ENCODE measurements around the gene NPRL2. TPM values are rescaled to one million over a fixed set of nuclear protein-coding genes. Genes with fewer than 3 reads are reported as not detected.

NPRL2 gene
- total RNA-seq, 1 experiment from 2014 or later = 24.1 TPM

DNA sequence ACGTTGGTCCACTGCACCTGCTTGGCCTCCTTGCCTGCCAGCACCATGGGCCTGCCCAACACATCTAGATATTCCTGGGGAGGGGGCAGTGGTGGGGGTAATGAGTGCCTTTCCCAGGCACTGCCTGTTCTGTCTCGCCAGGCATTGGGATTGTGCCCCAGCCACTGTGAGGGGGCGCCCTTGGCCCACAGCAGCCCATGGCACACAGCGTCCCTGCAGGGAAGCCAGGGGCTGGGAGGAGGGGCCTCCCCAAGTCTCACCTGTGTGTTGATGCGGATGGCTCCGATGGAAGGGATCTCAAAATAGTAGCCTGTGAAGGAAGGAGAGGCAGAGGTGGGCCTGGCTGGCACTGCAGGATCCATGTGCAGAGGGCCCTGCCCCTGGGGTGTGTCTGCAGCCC is 27.4 kb upstream of the NPRL2 start:
- ChIA-PET POLR2A (ENCODE audit: unreplicated experiment) (no interaction called here), CTCF (no interaction called here)
- intact Hi-C loops (cut with micrococcal nuclease; ENCODE audit: unreplicated experiment) = no loop called here
- Histone ChIP-seq H3K4me3 (no peak overlapping the region), H3K79me2 (ENCODE audit: low read depth) (no peaks in the 10 kb centered on the region), H3K9me3 (ENCODE audit: insufficient read depth, low read depth) (no peaks in the 10 kb centered on the region), H3K4me1 (replicated peaks; ENCODE audit: insufficient read depth) (no peaks in the 10 kb centered on the region), H3K4me2 (no peak overlapping the region), H3K27ac (no peak overlapping the region), H3K9me2 (ENCODE audit: insufficient read depth) (no peaks in the 10 kb centered on the region), H3K36me3 (ENCODE audit: low read depth) (no peaks in the 10 kb centered on the region), H4K20me1 (ENCODE audit: insufficient read depth) (no peaks in the 10 kb centered on the region), H2AFZ (no peak overlapping the region), H3F3A (ENCODE audit: insufficient read depth, low read depth) (no peaks in the 10 kb centered on the region), H3K27me3 (ENCODE audit: insufficient read depth, low read depth) (peaks cover 3% of the 10 kb centered on the region; the same call in 1 of the 2 replicates)
- no peak for DNase-seq
- BruUV-seq (replicated peaks) = no TSS peak
- TF ChIP-seq, protein P1, sequence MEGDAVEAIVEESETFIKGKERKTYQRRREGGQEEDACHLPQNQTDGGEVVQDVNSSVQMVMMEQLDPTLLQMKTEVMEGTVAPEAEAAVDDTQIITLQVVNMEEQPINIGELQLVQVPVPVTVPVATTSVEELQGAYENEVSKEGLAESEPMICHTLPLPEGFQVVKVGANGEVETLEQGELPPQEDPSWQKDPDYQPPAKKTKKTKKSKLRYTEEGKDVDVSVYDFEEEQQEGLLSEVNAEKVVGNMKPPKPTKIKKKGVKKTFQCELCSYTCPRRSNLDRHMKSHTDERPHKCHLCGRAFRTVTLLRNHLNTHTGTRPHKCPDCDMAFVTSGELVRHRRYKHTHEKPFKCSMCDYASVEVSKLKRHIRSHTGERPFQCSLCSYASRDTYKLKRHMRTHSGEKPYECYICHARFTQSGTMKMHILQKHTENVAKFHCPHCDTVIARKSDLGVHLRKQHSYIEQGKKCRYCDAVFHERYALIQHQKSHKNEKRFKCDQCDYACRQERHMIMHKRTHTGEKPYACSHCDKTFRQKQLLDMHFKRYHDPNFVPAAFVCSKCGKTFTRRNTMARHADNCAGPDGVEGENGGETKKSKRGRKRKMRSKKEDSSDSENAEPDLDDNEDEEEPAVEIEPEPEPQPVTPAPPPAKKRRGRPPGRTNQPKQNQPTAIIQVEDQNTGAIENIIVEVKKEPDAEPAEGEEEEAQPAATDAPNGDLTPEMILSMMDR (conservative IDR thresholded peaks at IDR 0.05) = no peak
- TF ChIP-seq EZH2 (IDR thresholded peaks at IDR 0.05; ENCODE audit: low read depth) = no peak

- H3K36me3 ChIP-seq (ENCODE audit: low read depth) = no peaks in the 10 kb centered on the region
- H3K9me3 ChIP-seq (ENCODE audit: insufficient read depth, low read depth) = no peaks in the 10 kb centered on the region
- no peak overlapping the region for H3K4me2 ChIP-seq
- no peaks in the 10 kb centered on the region for H3K9me2 ChIP-seq (ENCODE audit: insufficient read depth)
- no peaks in the 10 kb centered on the region for H4K20me1 ChIP-seq (ENCODE audit: insufficient read depth)
- no peaks in the 10 kb centered on the region for H3K4me1 ChIP-seq (replicated peaks; ENCODE audit: insufficient read depth)
- TF ChIP-seq, protein P1 (conservative IDR thresholded peaks at IDR 0.05) = peak; percentile 30; the same call in 1 of the 2 replicates
- TF ChIP-seq EZH2 (IDR thresholded peaks at IDR 0.05; ENCODE audit: low read depth) = no peak
- H3K27me3 ChIP-seq (ENCODE audit: insufficient read depth, low read depth) = peaks cover 22% of the 10 kb centered on the region
- H3K79me2 ChIP-seq (ENCODE audit: low read depth) = no peaks in the 10 kb centered on the region
- CTCF ChIA-PET = no interaction called here
- no peak overlapping the region for H2AFZ ChIP-seq
- no peaks in the 10 kb centered on the region for H3F3A ChIP-seq (ENCODE audit: insufficient read depth, low read depth)
- POLR2A ChIA-PET (ENCODE audit: unreplicated experiment) = no interaction called here
- no TSS peak for BruUV-seq (replicated peaks)
- DNase-seq = no peak
- H3K27ac ChIP-seq = no peak overlapping the region
- intact Hi-C loops (cut with micrococcal nuclease; ENCODE audit: unreplicated experiment) = no loop called here
- no peak overlapping the region for H3K4me3 ChIP-seq
Measured at GRCh38 chr3:50375258-50375931, 24.8 kb upstream of the NPRL2 start.

DNA sequence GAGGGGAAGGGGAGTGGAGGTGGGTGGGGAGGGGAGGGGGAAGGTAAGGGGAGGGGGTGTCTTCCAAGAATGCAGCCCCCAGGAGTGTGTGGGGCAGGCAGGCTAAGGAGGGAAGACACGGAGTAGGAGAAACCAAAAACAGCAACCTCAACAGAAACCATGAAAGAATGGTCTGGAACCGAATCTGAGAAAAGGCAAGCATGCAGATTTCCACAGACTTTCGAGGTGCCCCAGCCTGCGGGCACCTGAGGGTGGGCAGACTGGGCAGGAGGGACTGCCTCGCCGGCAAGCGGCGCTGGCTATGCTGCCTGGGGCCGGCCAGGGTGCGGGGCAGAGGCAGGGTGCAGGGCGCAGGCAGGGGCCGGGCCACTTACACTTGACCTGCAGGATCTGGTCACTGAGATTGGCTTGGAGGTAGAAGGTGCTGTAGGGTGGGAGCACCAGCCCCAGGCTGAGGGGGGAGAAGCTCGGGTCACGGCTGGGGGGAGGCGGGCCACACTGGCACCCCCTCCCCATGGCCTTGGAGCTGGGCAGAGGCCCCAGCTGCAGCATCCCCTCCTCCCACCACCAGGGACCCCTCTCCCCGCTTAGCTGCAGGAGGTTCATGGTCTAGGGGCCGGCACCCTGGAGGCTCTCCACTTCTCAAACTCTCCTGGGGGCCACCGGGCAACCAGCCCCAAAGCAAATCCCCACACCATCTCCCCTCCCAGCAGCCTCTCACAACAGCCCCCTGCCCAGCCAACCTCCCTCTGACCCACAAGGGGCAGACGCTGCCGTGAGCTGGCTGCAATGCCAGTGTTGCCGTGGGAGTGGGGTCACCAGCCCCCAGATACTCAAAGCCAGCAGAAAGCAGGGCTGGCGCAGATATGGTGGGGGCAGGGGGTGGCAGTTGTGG is 24.0 kb upstream of the NPRL2 start:
- Histone ChIP-seq H3K36me3 (ENCODE audit: low read depth) (no peaks in the 10 kb centered on the region), H3K79me2 (ENCODE audit: low read depth) (no peaks in the 10 kb centered on the region), H2AFZ (no peak overlapping the region), H3K27ac (no peak overlapping the region), H3K9me3 (ENCODE audit: insufficient read depth, low read depth) (no peaks in the 10 kb centered on the region), H4K20me1 (ENCODE audit: insufficient read depth) (no peaks in the 10 kb centered on the region), H3K27me3 (ENCODE audit: insufficient read depth, low read depth) (peaks cover 22% of the 10 kb centered on the region), H3K9me2 (ENCODE audit: insufficient read depth) (no peaks in the 10 kb centered on the region), H3F3A (ENCODE audit: insufficient read depth, low read depth) (no peaks in the 10 kb centered on the region), H3K4me1 (replicated peaks; ENCODE audit: insufficient read depth) (no peaks in the 10 kb centered on the region), H3K4me3 (no peak overlapping the region), H3K4me2 (no peak overlapping the region)
- DNase-seq = no peak
- no peak for TF ChIP-seq EZH2 (IDR thresholded peaks at IDR 0.05; ENCODE audit: low read depth)
- TF ChIP-seq, protein P1 (conservative IDR thresholded peaks at IDR 0.05) = no peak
- BruUV-seq (replicated peaks) = no TSS peak
- CTCF ChIA-PET = no interaction called here
- intact Hi-C loops (cut with micrococcal nuclease; ENCODE audit: unreplicated experiment) = no loop called here
- POLR2A ChIA-PET (ENCODE audit: unreplicated experiment) = no interaction called here

All from PC-9 (cell line).